Transverse colon (tissue), 4 donors: Measurements from ENCODE around the gene ATP1A4. TPM values are rescaled to one million over a fixed set of nuclear protein-coding genes. Genes with fewer than 3 reads are reported as not detected.

Source experiments
- DNase-seq: peaks from one replicate; pipeline ENCODE4 v3.0.0-alpha.2; 2019
- H3K27ac ChIP-seq, 4 donors: fragments of 200-600 bp; sonication (generic); 2 replicates each; pipeline ENCODE4 v1.5.1; 2016 to 2018; ENCODE audit warnings: inconsistent platforms in 4 of 4
- H3K27me3 ChIP-seq: fragments of 200-600 bp; sonication (generic); 2 replicates; pipeline ENCODE4 v1.5.1; 2017; ENCODE audit warnings: inconsistent platforms
- H3K36me3 ChIP-seq, 4 donors: fragments of 200-600 bp; sonication (generic); 2 replicates each; pipeline ENCODE4 v1.5.1; 2017 to 2019; ENCODE audit warnings: inconsistent platforms in 4 of 4
- H3K4me1 ChIP-seq, 4 donors: fragments of 200-600 bp; sonication (generic); 2 replicates each; pipeline ENCODE4 v1.5.1; 2017 to 2020; ENCODE audit warnings: inconsistent platforms in 4 of 4
- H3K4me3 ChIP-seq, 4 donors: fragments of 200-600 bp; sonication (generic); 1 replicate in 1 of 4; 2 replicates in 3 of 4; pipeline versions ENCODE4 v1.5.1 to v1.6.1; 2017 to 2019; ENCODE audit warnings: inconsistent platforms in 4 of 4
- H3K9me3 ChIP-seq, 2 donors: fragments of 200-600 bp; sonication (generic); 2 replicates each; pipeline ENCODE4 v1.5.1; 2017 to 2019; ENCODE audit warnings: inconsistent platforms in 2 of 2
- CTCF ChIP-seq, 5 experiments: fragments of 200-600 bp in 3 of 5; fragments of 450-650 bp in 2 of 5; sonication (generic) in 3 of 5; IDR thresholded peaks; 1 replicate in 2 of 5; 2 replicates in 3 of 5; pipeline ENCODE4 v1.5.1; 2016 to 2017; ENCODE audit warnings: antibody characterized with exemption in 5 of 5, inconsistent platforms in 3 of 5, mild to moderate bottlenecking in 2 of 5, moderate library complexity in 1 of 5
- EP300 ChIP-seq: sonication (generic); formaldehyde crosslinking; IDR thresholded peaks from one replicate; pipeline ENCODE4 v1.6.1; 2017; ENCODE audit warnings: antibody characterized with exemption, low read depth
- POLR2A ChIP-seq: fragments of 450-650 bp; IDR thresholded peaks from one replicate; pipeline ENCODE4 v1.6.1; 2016; ENCODE audit warnings: antibody characterized with exemption, mild to moderate bottlenecking, moderate library complexity
- POLR2AphosphoS5 ChIP-seq, 3 donors: sonication (generic); formaldehyde crosslinking; IDR thresholded peaks; one replicate each; pipeline ENCODE4 v1.6.1; 2016; ENCODE audit warnings: antibody characterized with exemption in 3 of 3
- WGBS, 2 donors: methylation state at CpG; one replicate each; pipeline ENCODE4 v1.1.5; 2018; ENCODE audit warnings: low coverage in 1 of 2; 5-methylcytosine and 5-hydroxymethylcytosine counted together
- in situ Hi-C, 4 donors: fragments of 200-750 bp; cut with MboI; loops; one replicate each; pipeline versions ENCODE4 v1.15.0 to v1.15.1; 2017; ENCODE audit warnings: low sequenced_read_pairs in 3 of 4, low pct_ligation_motif_present in 1 of 4, low pct_unique_long_range_greater_than_20kb in 1 of 4
- intact Hi-C: fragments of 100-400 bp; cut with DNase I; formaldehyde crosslinking; loops from one replicate; pipeline ENCODE4 v1.15.1; 2023; ENCODE audit warnings: low total_unique reads
- total RNA-seq, 4 donors: library from RNA; depleted of rRNA; stranded (reverse); fragments of >200 nt; gene quantifications; one replicate each; pipeline ENCODE4 v1.1.0, GENCODE V29; 2016

Gene ATP1A4
- total RNA-seq, 4 donors from 2014 or later = 0.20 TPM; not detected in 3

- peaks cover 10 to 47% (median 29%) of the 10 kb centered on the region in 4 donors for H3K4me1 ChIP-seq
- H3K36me3 ChIP-seq = no peaks in the 10 kb centered on the region
- WGBS, 2 donors = 23 to 61% methylated on average over 3 to 7 of the region's 7 CpGs
- TF ChIP-seq CTCF (IDR thresholded peaks at IDR 0.05) (no peak), POLR2AphosphoS5 (IDR thresholded peaks at IDR 0.05) (no peak), EP300 (no peak), POLR2A (no peak)
- H3K4me3 ChIP-seq = peak overlapping the region in 3 of 4 donors; percentile 50 to 94 (median 83)
- intact Hi-C loops = no loop called here
- no peaks in the 10 kb centered on the region for H3K9me3 ChIP-seq
- DNase-seq = peak; percentile 47
- in situ Hi-C loops = no loop called here
- H3K27ac ChIP-seq = peak overlapping the region; percentile 85 to 97 (median 90)
- H3K27me3 ChIP-seq = no peaks in the 10 kb centered on the region
Observed at GRCh38 chr1:160204526-160205241, 53.3 kb downstream of the ATP1A4 start.

GRCh38 chr1:160205242-160206035, 54.0 kb downstream of the ATP1A4 start, which contains the start of gene PEA15:
Gene PEA15, plus strand, starts transcription at chr1:160205384. Its CDS starts 6,161 bp downstream, at chr1:160211545.
- in situ Hi-C loops (no loop called here), intact Hi-C loops (no loop called here)
- Histone ChIP-seq H3K4me1 (peaks cover 15 to 52% (median 36%) of the 10 kb centered on the region in 4 donors), H3K4me3 (peak within 1 kb of the TSS; percentile 50 to 99 (median 88)), H3K27ac (peak within 1 kb of the TSS; percentile 85 to 97 (median 90)), H3K9me3 (no peaks in the 10 kb centered on the region), H3K36me3 (no peaks in the 10 kb centered on the region), H3K27me3 (no peaks in the 10 kb centered on the region)
- 0% methylated on average over 34 of the region's 76 CpGs; no CpG with 5 or more reads in 1 of the 2 donors for WGBS, 2 donors
- peak; percentile 83 for DNase-seq
- no peak for TF ChIP-seq EP300
- no peak for TF ChIP-seq CTCF (IDR thresholded peaks at IDR 0.05)
- TF ChIP-seq POLR2AphosphoS5 (IDR thresholded peaks at IDR 0.05) = peak in 2 of 3 donors; percentile 66 to 71
- TF ChIP-seq POLR2A = peak; percentile 66

- Histone ChIP-seq H3K27ac (peak overlapping the region; percentile 85 to 97 (median 90)), H3K36me3 (no peaks in the 10 kb centered on the region), H3K4me3 (peak overlapping the region; percentile 50 to 99 (median 88)), H3K9me3 (no peaks in the 10 kb centered on the region), H3K4me1 (peaks cover 17 to 57% (median 40%) of the 10 kb centered on the region in 4 donors), H3K27me3 (no peaks in the 10 kb centered on the region)
- TF ChIP-seq EP300 (no peak), POLR2A (no peak), POLR2AphosphoS5 (IDR thresholded peaks at IDR 0.05) (no peak), CTCF (IDR thresholded peaks at IDR 0.05) (no peak)
- WGBS, 2 donors = 1% methylated on average over 9 of the region's 9 CpGs; no CpG with 5 or more reads in 1 of the 2 donors
- intact Hi-C loops = no loop called here
- in situ Hi-C loops = no loop called here
- peak; percentile 47 for DNase-seq
Observed at GRCh38 chr1:160206036-160206389, 54.6 kb downstream of the ATP1A4 start.
